Measurements from ENCODE around the gene GALNT17.
"Not testable (repeated sequence)": the region's sequence is repeated elsewhere in the genome, so short reads cannot be mapped to it uniquely, and the experiment has no call there.

DNA sequence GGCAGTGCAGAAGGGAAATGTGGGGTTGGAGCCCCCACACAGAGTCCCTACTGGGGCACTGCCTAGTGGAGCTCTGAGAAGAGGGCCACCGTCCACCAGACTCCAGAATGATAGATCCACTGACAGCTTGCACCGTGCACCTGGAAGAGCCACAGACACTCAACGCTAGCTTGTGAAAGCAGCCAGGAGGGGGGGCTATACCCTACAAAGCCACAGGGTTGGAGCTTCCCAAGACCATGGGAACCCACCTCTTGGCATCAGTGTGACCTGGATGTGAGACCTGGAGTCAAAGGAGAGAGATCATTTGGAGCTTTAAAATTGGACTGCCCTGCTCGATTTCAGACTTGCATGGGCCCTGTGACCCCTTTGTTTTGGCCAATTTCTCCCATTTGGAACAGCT, 80.5 kb downstream of the GALNT17 start:
- TF ChIP-seq, protein P1, sequence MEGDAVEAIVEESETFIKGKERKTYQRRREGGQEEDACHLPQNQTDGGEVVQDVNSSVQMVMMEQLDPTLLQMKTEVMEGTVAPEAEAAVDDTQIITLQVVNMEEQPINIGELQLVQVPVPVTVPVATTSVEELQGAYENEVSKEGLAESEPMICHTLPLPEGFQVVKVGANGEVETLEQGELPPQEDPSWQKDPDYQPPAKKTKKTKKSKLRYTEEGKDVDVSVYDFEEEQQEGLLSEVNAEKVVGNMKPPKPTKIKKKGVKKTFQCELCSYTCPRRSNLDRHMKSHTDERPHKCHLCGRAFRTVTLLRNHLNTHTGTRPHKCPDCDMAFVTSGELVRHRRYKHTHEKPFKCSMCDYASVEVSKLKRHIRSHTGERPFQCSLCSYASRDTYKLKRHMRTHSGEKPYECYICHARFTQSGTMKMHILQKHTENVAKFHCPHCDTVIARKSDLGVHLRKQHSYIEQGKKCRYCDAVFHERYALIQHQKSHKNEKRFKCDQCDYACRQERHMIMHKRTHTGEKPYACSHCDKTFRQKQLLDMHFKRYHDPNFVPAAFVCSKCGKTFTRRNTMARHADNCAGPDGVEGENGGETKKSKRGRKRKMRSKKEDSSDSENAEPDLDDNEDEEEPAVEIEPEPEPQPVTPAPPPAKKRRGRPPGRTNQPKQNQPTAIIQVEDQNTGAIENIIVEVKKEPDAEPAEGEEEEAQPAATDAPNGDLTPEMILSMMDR (IDR thresholded peaks at IDR 0.05) = not testable (repeated sequence)
- not testable (repeated sequence) for TF ChIP-seq POLR2A, EP300 (IDR thresholded peaks at IDR 0.05)
